H1 (cell line): Measurements from ENCODE around the gene TLE1. TPM values are rescaled to one million over a fixed set of nuclear protein-coding genes. Genes with fewer than 3 reads are reported as not detected.

Experiments used
- CHD2 ChIP-seq: IDR thresholded peaks from 2 replicates; pipeline ENCODE4 v1.6.1; 2012; ENCODE audit warnings: low read length, improper control_type of control experiment
- polyA plus RNA-seq, 7 experiments: library from polyadenylated mRNA; depleted of rRNA in 3 of 7; stranded (reverse) in 5 of 7; unstranded in 2 of 7; fragments of >200 nt in 5 of 7; fragments of 200-250 nt in 2 of 7; gene quantifications; 1 replicate in 5 of 7; 2 replicates in 1 of 7; 4 replicates in 1 of 7; pipeline versions ENCODE4 v1.2.1 to v1.2.3, GENCODE V29; 2011 to 2013; ENCODE audit warnings: missing spikeins in 2 of 7, mixed read lengths in 2 of 7
- total RNA-seq: library from RNA; stranded (reverse); fragmentation: NEBNext Ultra II Directional; extraction: Animal tissue kit (Norgen Biotek cat#: 25700); gene quantifications from 2 replicates; pipeline ENCODE4 v1.2.1, GENCODE V29; 2021

Gene TLE1
- total and polyA plus RNA-seq, 2 of the 8 experiments (the other 6 are each of a cell fraction or from before 2014, with no cell fraction given) = 81.8 to 91.6 TPM

GRCh38 chr9:81648891-81649290 is 40.5 kb downstream of the TLE1 start (continued):
- TF ChIP-seq CHD2 = no peak
